AG09309 (cell line): Measurements from ENCODE around the gene HBD.

Experiments used
- DNase-seq: peaks from one replicate; pipeline ENCODE4 v3.0.0-alpha.2; 2010; ENCODE audit warnings: low read depth
- H3K4me3 ChIP-seq: 2 replicates; pipeline ENCODE4 v1.5.1; 2011; ENCODE audit warnings: mild to moderate bottlenecking, low read depth, low read length, moderate library complexity; ENCODE audit not compliant: control insufficient read depth
- TF ChIP-seq, protein P1 (sequence below): IDR thresholded peaks from 2 replicates; pipeline ENCODE4 v1.5.1; 2011; ENCODE audit warnings: mild to moderate bottlenecking, low read depth, low read length, inconsistent platforms; ENCODE audit not compliant: insufficient read depth, control insufficient read depth; ENCODE audit errors: missing control alignments

HBD gene

DNA sequence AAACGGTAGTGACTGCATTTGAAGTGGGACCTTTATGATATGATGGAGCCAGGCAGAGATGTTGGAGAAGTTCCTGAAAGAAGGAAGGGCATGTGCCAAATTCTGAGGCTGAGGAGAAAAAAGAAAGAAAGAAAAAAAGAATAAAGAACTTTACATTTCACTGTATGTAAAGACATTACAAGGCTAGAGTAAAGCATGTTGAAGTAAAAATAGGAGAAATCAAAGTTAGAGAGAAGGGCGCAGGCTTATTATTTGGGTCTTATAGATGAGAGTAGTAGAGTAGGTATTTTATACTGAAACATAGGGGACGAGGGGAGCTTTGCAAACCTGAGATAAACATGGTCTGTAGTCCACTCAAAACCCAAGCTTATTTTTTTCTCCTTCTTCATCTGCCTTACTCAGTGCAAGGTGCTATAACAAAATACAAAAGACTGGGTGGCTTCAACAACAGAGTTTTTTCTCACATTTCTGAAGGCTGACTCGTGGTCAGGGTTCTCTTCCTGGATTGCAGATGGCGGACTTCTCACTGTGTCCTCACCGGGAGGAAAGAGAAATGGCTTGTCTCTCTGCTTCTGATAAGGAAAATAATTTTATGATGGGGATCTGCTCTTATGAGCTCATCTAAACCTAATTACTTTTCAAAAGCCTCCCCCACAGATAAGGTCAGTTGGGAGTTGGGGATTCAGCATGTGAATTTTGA lies 12.6 kb upstream of the HBD start:
- TF ChIP-seq, protein P1, sequence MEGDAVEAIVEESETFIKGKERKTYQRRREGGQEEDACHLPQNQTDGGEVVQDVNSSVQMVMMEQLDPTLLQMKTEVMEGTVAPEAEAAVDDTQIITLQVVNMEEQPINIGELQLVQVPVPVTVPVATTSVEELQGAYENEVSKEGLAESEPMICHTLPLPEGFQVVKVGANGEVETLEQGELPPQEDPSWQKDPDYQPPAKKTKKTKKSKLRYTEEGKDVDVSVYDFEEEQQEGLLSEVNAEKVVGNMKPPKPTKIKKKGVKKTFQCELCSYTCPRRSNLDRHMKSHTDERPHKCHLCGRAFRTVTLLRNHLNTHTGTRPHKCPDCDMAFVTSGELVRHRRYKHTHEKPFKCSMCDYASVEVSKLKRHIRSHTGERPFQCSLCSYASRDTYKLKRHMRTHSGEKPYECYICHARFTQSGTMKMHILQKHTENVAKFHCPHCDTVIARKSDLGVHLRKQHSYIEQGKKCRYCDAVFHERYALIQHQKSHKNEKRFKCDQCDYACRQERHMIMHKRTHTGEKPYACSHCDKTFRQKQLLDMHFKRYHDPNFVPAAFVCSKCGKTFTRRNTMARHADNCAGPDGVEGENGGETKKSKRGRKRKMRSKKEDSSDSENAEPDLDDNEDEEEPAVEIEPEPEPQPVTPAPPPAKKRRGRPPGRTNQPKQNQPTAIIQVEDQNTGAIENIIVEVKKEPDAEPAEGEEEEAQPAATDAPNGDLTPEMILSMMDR: no peak
- H3K4me3 ChIP-seq: no peak overlapping the region
- DNase-seq: no peak

- TF ChIP-seq, protein P1: no peak
- DNase-seq: no peak
- no peak overlapping the region for H3K4me3 ChIP-seq
These were observed 10.9 kb upstream of the HBD start for GRCh38 chr11:5245155-5245554.

DNA sequence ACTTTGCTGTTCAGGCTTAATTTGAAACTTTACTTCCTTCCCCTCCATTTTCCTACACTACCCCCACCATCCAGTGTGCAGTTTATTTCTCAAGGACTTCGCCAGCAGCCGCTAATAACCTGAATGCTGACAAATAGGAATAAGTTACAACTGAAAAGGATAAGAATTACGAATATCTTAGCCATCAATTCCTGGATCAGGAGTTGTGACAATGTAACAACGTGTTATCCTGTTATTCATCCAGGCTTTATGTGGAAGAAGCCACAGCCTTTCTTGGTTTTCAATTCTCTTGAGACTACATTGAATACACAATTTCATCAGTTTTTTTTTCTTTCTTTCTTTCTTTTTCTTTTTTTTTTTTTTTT lies 9.5 kb upstream of the HBD start:
- no peak overlapping the region for H3K4me3 ChIP-seq
- TF ChIP-seq, protein P1: no peak
- no peak for DNase-seq

- TF ChIP-seq, protein P1: no peak
- DNase-seq: no peak
- H3K4me3 ChIP-seq: no peak overlapping the region
These were observed 8.9 kb upstream of the HBD start for GRCh38 chr11:5242933-5243815.

DNA sequence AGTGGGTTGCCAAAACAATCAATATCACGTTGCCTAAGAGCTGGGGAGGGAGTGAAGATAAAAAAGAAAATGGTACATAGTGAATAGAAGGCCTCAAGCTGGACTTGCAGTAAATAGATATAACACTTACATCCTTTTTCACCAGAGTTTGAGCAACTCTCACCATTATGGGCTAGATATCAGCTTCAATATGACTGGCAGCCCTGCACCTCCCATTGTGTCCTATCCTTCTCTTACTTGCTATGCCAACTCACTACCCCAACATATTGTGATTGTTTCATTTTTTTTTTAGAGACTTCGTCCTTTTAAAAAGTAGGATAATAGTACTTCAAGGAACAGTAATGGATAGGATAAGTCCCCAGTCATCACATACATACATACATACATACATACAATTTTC lies 7.9 kb upstream of the HBD start:
- no peak for DNase-seq
- TF ChIP-seq, protein P1: no peak
- no peak overlapping the region for H3K4me3 ChIP-seq

DNA sequence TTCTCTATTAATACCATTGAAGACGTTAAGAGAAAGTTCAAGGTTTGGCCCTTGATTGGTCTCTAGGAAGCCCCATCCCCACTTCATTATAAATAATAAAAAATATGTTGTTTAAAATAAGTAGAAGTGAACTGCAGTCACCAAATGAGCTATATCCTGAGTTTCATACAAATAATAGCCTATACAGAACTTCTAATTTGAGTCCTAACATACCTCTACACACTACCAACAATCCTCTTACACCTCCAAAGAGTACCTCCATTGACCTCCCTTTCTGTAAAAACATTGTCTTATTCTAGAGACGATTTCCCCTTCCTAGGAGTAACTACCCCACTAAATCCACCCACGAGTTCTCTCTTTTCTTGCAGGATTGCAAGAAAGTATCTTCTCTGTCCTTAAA lies 7.2 kb upstream of the HBD start:
- DNase-seq: no peak
- no peak overlapping the region for H3K4me3 ChIP-seq
- TF ChIP-seq, protein P1: no peak

- TF ChIP-seq, protein P1: no peak
These were observed 6.2 kb upstream of the HBD start for GRCh38 chr11:5240458-5240857.

More at GRCh38 chr11:5240458-5240857, 6.2 kb upstream of the HBD start:
- no peak overlapping the region for H3K4me3 ChIP-seq
- DNase-seq: no peak
